T1000 (cell line): ENCODE data around the gene RCVRN.
A peak's percentile ranks its signal among the peaks of the same experiment; 100 is the strongest.

Source experiments
- DNase-seq: peaks from one replicate; lab custom pipeline; 2025; ENCODE audit warnings: mixed read lengths; lab: John Stamatoyannopoulos, UW

Gene RCVRN

GRCh38 chr17:9905078-9905415, at the start of gene RCVRN:
RCVRN (minus strand) TSS chr17:9905271; CDS start chr17:9905180, 91 bp downstream.
- DNase-seq: no peak

- no peak for DNase-seq
Measured at GRCh38 chr17:9953492-9953891, 48.4 kb upstream of the RCVRN start.

GRCh38 chr17:9951803-9952202, 46.7 kb upstream of the RCVRN start:
- no peak for DNase-seq

- DNase-seq: no peak
Measured at GRCh38 chr17:9948928-9949327, 43.9 kb upstream of the RCVRN start.

GRCh38 chr17:9944704-9945103, 39.6 kb upstream of the RCVRN start:
- DNase-seq: no peak

- no peak for DNase-seq
Measured at GRCh38 chr17:9943343-9943742, 38.3 kb upstream of the RCVRN start.

- DNase-seq: no peak
Measured at GRCh38 chr17:9942885-9943284, 37.8 kb upstream of the RCVRN start.

- no peak for DNase-seq
Measured at GRCh38 chr17:9941305-9941704, 36.2 kb upstream of the RCVRN start.

- no peak for DNase-seq
Measured at GRCh38 chr17:9940841-9941240, 35.8 kb upstream of the RCVRN start.

GRCh38 chr17:9938764-9939163, 33.7 kb upstream of the RCVRN start:
- DNase-seq: no peak

- DNase-seq: no peak
Measured at GRCh38 chr17:9937901-9938300, 32.8 kb upstream of the RCVRN start.

GRCh38 chr17:9937241-9937761, 32.2 kb upstream of the RCVRN start:
- no peak for DNase-seq

GRCh38 chr17:9936095-9936494, 31.0 kb upstream of the RCVRN start:
- DNase-seq: no peak

GRCh38 chr17:9935408-9935807, 30.3 kb upstream of the RCVRN start:
- no peak for DNase-seq

- DNase-seq: no peak
Measured at GRCh38 chr17:9934331-9934730, 29.3 kb upstream of the RCVRN start.

- no peak for DNase-seq
Measured at GRCh38 chr17:9932491-9932890, 27.4 kb upstream of the RCVRN start.

GRCh38 chr17:9931144-9931741, 26.2 kb upstream of the RCVRN start:
- no peak for DNase-seq

- no peak for DNase-seq
Measured at GRCh38 chr17:9929871-9930270, 24.8 kb upstream of the RCVRN start.

- peak; percentile 38 for DNase-seq
Measured at GRCh38 chr17:9928601-9929333, 23.7 kb upstream of the RCVRN start.

- DNase-seq: no peak
Measured at GRCh38 chr17:9926150-9926804, 21.2 kb upstream of the RCVRN start.

- no peak for DNase-seq
Measured at GRCh38 chr17:9925457-9925856, 20.4 kb upstream of the RCVRN start.

GRCh38 chr17:9924735-9925191, 19.7 kb upstream of the RCVRN start:
- DNase-seq: peak; percentile 41
